Activated naive CD4-positive, alpha-beta T cell treated with anti-CD3 and anti-CD28 coated beads, Interleukin-2, amount 50 U/mL, for 24 hours (primary cell): ENCODE results near the gene STARD13.

ENCODE experiments used
- H3K27ac Mint-ChIP-seq: one replicate; pipeline ENCODE4 v1.8.0; 2021; ENCODE audit warnings: mild to moderate bottlenecking, mixed read lengths
- H3K27me3 Mint-ChIP-seq: one replicate; pipeline ENCODE4 v1.8.0; 2021; ENCODE audit warnings: mixed read lengths
- H3K36me3 Mint-ChIP-seq: one replicate; pipeline ENCODE4 v1.8.0; 2021; ENCODE audit warnings: mixed read lengths
- H3K4me1 Mint-ChIP-seq: one replicate; pipeline ENCODE4 v1.8.0; 2021; ENCODE audit warnings: mixed read lengths
- H3K4me3 Mint-ChIP-seq: one replicate; pipeline ENCODE4 v1.8.0; 2021; ENCODE audit warnings: mild to moderate bottlenecking, mixed read lengths
- H3K9me3 Mint-ChIP-seq: one replicate; pipeline ENCODE4 v1.8.0; 2021; ENCODE audit warnings: mixed read lengths

The STARD13 gene

GRCh38 chr13:33316890-33317289 lies 31.3 kb upstream of the STARD13 start:
- Mint-ChIP-seq H3K36me3 (no peaks in the 10 kb centered on the region), H3K9me3 (no peaks in the 10 kb centered on the region), H3K27me3 (peaks cover 7% of the 10 kb centered on the region), H3K4me1 (no peaks in the 10 kb centered on the region), H3K27ac (no peak overlapping the region), H3K4me3 (no peak overlapping the region)

GRCh38 chr13:33313504-33313903 lies 27.9 kb upstream of the STARD13 start:
- Mint-ChIP-seq H3K4me3 (no peak overlapping the region), H3K4me1 (no peaks in the 10 kb centered on the region), H3K27me3 (peaks cover 10% of the 10 kb centered on the region), H3K36me3 (no peaks in the 10 kb centered on the region), H3K27ac (no peak overlapping the region), H3K9me3 (no peaks in the 10 kb centered on the region)

- no peak overlapping the region for H3K27ac Mint-ChIP-seq
- H3K9me3 Mint-ChIP-seq: no peaks in the 10 kb centered on the region
Observed at GRCh38 chr13:33312861-33313212, 27.3 kb upstream of the STARD13 start.

GRCh38 chr13:33312150-33312860 lies 26.8 kb upstream of the STARD13 start:
- H3K4me1 Mint-ChIP-seq: no peaks in the 10 kb centered on the region
- H3K27ac Mint-ChIP-seq: no peak overlapping the region
- H3K27me3 Mint-ChIP-seq: peaks cover 13% of the 10 kb centered on the region
- H3K36me3 Mint-ChIP-seq: no peaks in the 10 kb centered on the region
- H3K9me3 Mint-ChIP-seq: no peaks in the 10 kb centered on the region
- H3K4me3 Mint-ChIP-seq: no peak overlapping the region

More at GRCh38 chr13:33312861-33313212, 27.3 kb upstream of the STARD13 start:
- H3K27me3 Mint-ChIP-seq: peaks cover 10% of the 10 kb centered on the region
- H3K4me1 Mint-ChIP-seq: no peaks in the 10 kb centered on the region
- H3K36me3 Mint-ChIP-seq: no peaks in the 10 kb centered on the region
- no peak overlapping the region for H3K4me3 Mint-ChIP-seq

GRCh38 chr13:33311040-33311439 lies 25.5 kb upstream of the STARD13 start:
- H3K4me1 Mint-ChIP-seq: no peaks in the 10 kb centered on the region
- no peak overlapping the region for H3K27ac Mint-ChIP-seq
- peaks cover 13% of the 10 kb centered on the region for H3K27me3 Mint-ChIP-seq
- H3K36me3 Mint-ChIP-seq: no peaks in the 10 kb centered on the region
- no peak overlapping the region for H3K4me3 Mint-ChIP-seq
- H3K9me3 Mint-ChIP-seq: no peaks in the 10 kb centered on the region

- H3K4me1 Mint-ChIP-seq: no peaks in the 10 kb centered on the region
- H3K36me3 Mint-ChIP-seq: no peaks in the 10 kb centered on the region
- H3K27ac Mint-ChIP-seq: no peak overlapping the region
- no peak overlapping the region for H3K4me3 Mint-ChIP-seq
- peaks cover 13% of the 10 kb centered on the region for H3K27me3 Mint-ChIP-seq
- H3K9me3 Mint-ChIP-seq: no peaks in the 10 kb centered on the region
Observed at GRCh38 chr13:33310245-33311038, 24.9 kb upstream of the STARD13 start.

GRCh38 chr13:33308863-33309262 lies 23.3 kb upstream of the STARD13 start:
- Mint-ChIP-seq H3K4me3 (no peak overlapping the region), H3K27me3 (peaks cover 13% of the 10 kb centered on the region), H3K36me3 (no peaks in the 10 kb centered on the region), H3K9me3 (no peaks in the 10 kb centered on the region), H3K4me1 (no peaks in the 10 kb centered on the region), H3K27ac (no peak overlapping the region)

GRCh38 chr13:33307843-33308242 lies 22.3 kb upstream of the STARD13 start:
- H3K4me1 Mint-ChIP-seq: no peaks in the 10 kb centered on the region
- no peaks in the 10 kb centered on the region for H3K9me3 Mint-ChIP-seq
- no peaks in the 10 kb centered on the region for H3K36me3 Mint-ChIP-seq
- H3K4me3 Mint-ChIP-seq: no peak overlapping the region
- peaks cover 8% of the 10 kb centered on the region for H3K27me3 Mint-ChIP-seq
- no peak overlapping the region for H3K27ac Mint-ChIP-seq

- no peaks in the 10 kb centered on the region for H3K9me3 Mint-ChIP-seq
- no peaks in the 10 kb centered on the region for H3K4me1 Mint-ChIP-seq
- peaks cover 2% of the 10 kb centered on the region for H3K27me3 Mint-ChIP-seq
- H3K27ac Mint-ChIP-seq: no peak overlapping the region
- H3K36me3 Mint-ChIP-seq: no peaks in the 10 kb centered on the region
- no peak overlapping the region for H3K4me3 Mint-ChIP-seq
Observed at GRCh38 chr13:33303855-33304597, 18.5 kb upstream of the STARD13 start.

- H3K36me3 Mint-ChIP-seq: no peaks in the 10 kb centered on the region
- H3K27ac Mint-ChIP-seq: no peak overlapping the region
- no peaks in the 10 kb centered on the region for H3K4me1 Mint-ChIP-seq
- no peak overlapping the region for H3K4me3 Mint-ChIP-seq
- H3K27me3 Mint-ChIP-seq: peaks cover 17% of the 10 kb centered on the region
- H3K9me3 Mint-ChIP-seq: no peaks in the 10 kb centered on the region
Observed at GRCh38 chr13:33299626-33300025, 14.1 kb upstream of the STARD13 start.

GRCh38 chr13:33296793-33297425 lies 11.4 kb upstream of the STARD13 start:
- H3K9me3 Mint-ChIP-seq: no peaks in the 10 kb centered on the region
- no peak overlapping the region for H3K27ac Mint-ChIP-seq
- H3K4me1 Mint-ChIP-seq: no peaks in the 10 kb centered on the region
- no peaks in the 10 kb centered on the region for H3K36me3 Mint-ChIP-seq
- no peak overlapping the region for H3K4me3 Mint-ChIP-seq
- peaks cover 21% of the 10 kb centered on the region for H3K27me3 Mint-ChIP-seq

- H3K27me3 Mint-ChIP-seq: peaks cover 29% of the 10 kb centered on the region
- H3K9me3 Mint-ChIP-seq: no peaks in the 10 kb centered on the region
- no peaks in the 10 kb centered on the region for H3K36me3 Mint-ChIP-seq
- H3K4me1 Mint-ChIP-seq: no peaks in the 10 kb centered on the region
- H3K4me3 Mint-ChIP-seq: no peak overlapping the region
- H3K27ac Mint-ChIP-seq: no peak overlapping the region
Observed at GRCh38 chr13:33292712-33293111, 7.2 kb upstream of the STARD13 start.

- no peaks in the 10 kb centered on the region for H3K9me3 Mint-ChIP-seq
- H3K27me3 Mint-ChIP-seq: peaks cover 34% of the 10 kb centered on the region
- H3K27ac Mint-ChIP-seq: no peak overlapping the region
- H3K4me1 Mint-ChIP-seq: peaks cover 10% of the 10 kb centered on the region
- no peak overlapping the region for H3K4me3 Mint-ChIP-seq
- H3K36me3 Mint-ChIP-seq: no peaks in the 10 kb centered on the region
Observed at GRCh38 chr13:33290421-33290965, 4.9 kb upstream of the STARD13 start.

- peaks cover 35% of the 10 kb centered on the region for H3K27me3 Mint-ChIP-seq
- no peaks in the 10 kb centered on the region for H3K9me3 Mint-ChIP-seq
- H3K4me3 Mint-ChIP-seq: no peak overlapping the region
- no peak overlapping the region for H3K27ac Mint-ChIP-seq
- peaks cover 16% of the 10 kb centered on the region for H3K4me1 Mint-ChIP-seq
- no peaks in the 10 kb centered on the region for H3K36me3 Mint-ChIP-seq
Observed at GRCh38 chr13:33289966-33290365, 4.4 kb upstream of the STARD13 start.

- Mint-ChIP-seq H3K27ac (no peak overlapping the region), H3K4me3 (no peak overlapping the region), H3K36me3 (no peaks in the 10 kb centered on the region), H3K9me3 (no peaks in the 10 kb centered on the region), H3K27me3 (peaks cover 38% of the 10 kb centered on the region), H3K4me1 (peaks cover 17% of the 10 kb centered on the region)
Observed at GRCh38 chr13:33287142-33287882, 1.8 kb upstream of the STARD13 start.
